WTC11 (cell line): ENCODE results near the gene BRIX1.

Experiments
- AR ChIP-seq: fragments of 250-450 bp; sonication (Bioruptor Pico); IDR thresholded peaks from 2 replicates; pipeline ENCODE4 v1.9.0; 2021; ENCODE audit warnings: mild to moderate bottlenecking
- CTCF ChIP-seq: fragments of 200-600 bp; IDR thresholded peaks from 2 replicates; pipeline ENCODE4 v1.8.0; 2022; ENCODE audit warnings: antibody characterized with exemption
- PRDM15 ChIP-seq: sonication (generic); formaldehyde crosslinking; IDR thresholded peaks from 2 replicates; pipeline ENCODE4 v1.8.0; 2022; ENCODE audit warnings: missing genetic modification reagents
- PREB ChIP-seq: sonication (generic); formaldehyde crosslinking; IDR thresholded peaks from 2 replicates; pipeline ENCODE4 v1.8.1; 2022; ENCODE audit warnings: mild to moderate bottlenecking, missing genetic modification reagents, moderate library complexity, borderline replicate concordance
- SP1 ChIP-seq: sonication (generic); formaldehyde crosslinking; conservative IDR thresholded peaks from 2 replicates; pipeline ENCODE4 v1.8.1; 2022; ENCODE audit warnings: missing genetic modification reagents
- TCF7 ChIP-seq: sonication (generic); formaldehyde crosslinking; IDR thresholded peaks from 2 replicates; pipeline ENCODE4 v1.8.0; 2022; ENCODE audit warnings: mild to moderate bottlenecking, low read depth, missing genetic modification reagents, moderate library complexity

- TF ChIP-seq CTCF, result no peak
- no peak for TF ChIP-seq TCF7 (CRISPR knock-in tag)
- peak; percentile 87 for TF ChIP-seq SP1 (CRISPR knock-in tag)
- no peak for TF ChIP-seq AR (CRISPR knock-in tag)
- TF ChIP-seq PRDM15 (CRISPR knock-in tag), result no peak
- no peak for TF ChIP-seq PREB (CRISPR knock-in tag)
These were observed at the start of gene BRIX1, which contains the start of gene RAD1 for GRCh38 chr5:34915139-34915855.
